HL-60 (cell line): ENCODE measurements around the gene GBX1.

Source experiments
- DNase-seq, 2 experiments: peaks; one replicate each; pipeline ENCODE4 v3.0.0-alpha.2; 2010 to 2020; ENCODE audit warnings: low read depth in 1 of 2, low spot score in 1 of 2
- H3K27ac ChIP-seq: fragments of 250-450 bp; sonication (Bioruptor Pico); replicated peaks from 2 replicates; pipeline ENCODE4 v1.5.1; 2020; ENCODE audit warnings: mild to moderate bottlenecking, moderate library complexity
- H3K27me3 ChIP-seq: fragments of 250-450 bp; sonication (Bioruptor Pico); 2 replicates; pipeline ENCODE4 v1.5.1; 2021; ENCODE audit warnings: mild to moderate bottlenecking, moderate library complexity; ENCODE audit not compliant: insufficient read depth, poor library complexity, severe bottlenecking
- H3K4me3 ChIP-seq: replicated peaks from 2 replicates; pipeline ENCODE4 v1.5.1; 2011; ENCODE audit warnings: mild to moderate bottlenecking, control low read depth, low read length; ENCODE audit not compliant: insufficient read depth
- CTCF ChIP-seq: IDR thresholded peaks from one replicate; pipeline ENCODE4 v1.5.1; 2011; ENCODE audit warnings: low read length, control low read depth, inconsistent platforms; ENCODE audit not compliant: insufficient read depth
- GABPA ChIP-seq: IDR thresholded peaks from 2 replicates; pipeline ENCODE4 v1.6.1; 2012; ENCODE audit warnings: low read depth
- POLR2AphosphoS5 ChIP-seq: IDR thresholded peaks from 2 replicates; pipeline ENCODE4 v1.6.1; 2012; ENCODE audit warnings: low read depth
- REST ChIP-seq: IDR thresholded peaks from 2 replicates; pipeline ENCODE4 v1.6.1; 2012; ENCODE audit warnings: low read depth; ENCODE audit not compliant: insufficient replicate concordance
- SPI1 ChIP-seq: IDR thresholded peaks from 2 replicates; pipeline ENCODE4 v1.6.1; 2012; ENCODE audit warnings: low read depth, mild to moderate bottlenecking, borderline replicate concordance

The GBX1 gene

GRCh38 chr7:151168003-151168786 is 701 bp upstream of the GBX1 start:
- TF ChIP-seq GABPA: no peak
- TF ChIP-seq REST: no peak
- TF ChIP-seq POLR2AphosphoS5: no peak
- TF ChIP-seq CTCF: peak; percentile 52
- DNase-seq: peak; percentile 35 to 57
- H3K27ac ChIP-seq: no peak overlapping the region
- peak overlapping the region; percentile 30 for H3K4me3 ChIP-seq
- H3K27me3 ChIP-seq: peaks cover 56% of the 10 kb centered on the region

DNA sequence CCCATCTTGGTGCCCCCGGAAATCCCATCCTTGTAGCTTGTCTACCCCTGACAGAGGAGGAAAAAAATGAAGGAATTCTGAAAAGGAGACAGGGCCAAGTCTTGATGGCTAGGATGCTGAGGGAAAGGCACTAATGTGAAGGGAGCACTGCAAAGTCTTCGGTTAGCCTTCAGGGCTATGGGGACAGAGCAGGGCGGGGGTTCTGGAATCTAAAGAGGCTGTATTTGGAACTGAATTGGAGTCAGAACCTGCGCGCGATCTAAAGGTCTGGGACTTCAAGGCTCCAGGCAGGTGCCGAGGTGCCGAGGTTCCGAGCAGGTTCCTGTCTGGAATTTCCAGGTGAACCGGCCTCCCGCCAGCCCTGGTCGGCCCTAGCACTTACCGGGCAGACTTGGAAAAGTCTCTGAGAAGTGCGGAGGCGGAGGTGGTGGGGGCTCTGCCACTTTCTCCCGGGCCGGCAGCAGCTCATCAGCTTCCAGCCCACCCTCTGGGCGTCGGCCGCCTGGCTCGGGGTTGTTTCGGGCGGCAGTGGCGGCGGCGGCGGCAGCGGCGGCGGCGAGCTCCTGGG is 781 bp downstream of the GBX1 start:
- TF ChIP-seq SPI1 (no peak), POLR2AphosphoS5 (no peak), REST (no peak), CTCF (no peak), GABPA (no peak)
- no peak for DNase-seq
- Histone ChIP-seq H3K27me3 (peaks cover 61% of the 10 kb centered on the region), H3K27ac (no peak overlapping the region), H3K4me3 (peak overlapping the region; percentile 23)

GRCh38 chr7:151161757-151162156 is 5.7 kb downstream of the GBX1 start:
- Histone ChIP-seq H3K4me3 (no peak overlapping the region), H3K27ac (no peak overlapping the region), H3K27me3 (peaks cover 49% of the 10 kb centered on the region)
- no peak for TF ChIP-seq CTCF
- no peak for TF ChIP-seq SPI1
- TF ChIP-seq POLR2AphosphoS5: no peak
- TF ChIP-seq REST: no peak
- TF ChIP-seq GABPA: no peak
- DNase-seq: no peak
